ENCODE data around the gene COPG1. TPM values are rescaled to one million over a fixed set of nuclear protein-coding genes. Genes with fewer than 3 reads are reported as not detected.
A peak's percentile ranks its signal among the peaks of the same experiment; 100 is the strongest.

The COPG1 gene
- total RNA-seq, 1 donor from 2014 or later, result 65.4 TPM

DNA sequence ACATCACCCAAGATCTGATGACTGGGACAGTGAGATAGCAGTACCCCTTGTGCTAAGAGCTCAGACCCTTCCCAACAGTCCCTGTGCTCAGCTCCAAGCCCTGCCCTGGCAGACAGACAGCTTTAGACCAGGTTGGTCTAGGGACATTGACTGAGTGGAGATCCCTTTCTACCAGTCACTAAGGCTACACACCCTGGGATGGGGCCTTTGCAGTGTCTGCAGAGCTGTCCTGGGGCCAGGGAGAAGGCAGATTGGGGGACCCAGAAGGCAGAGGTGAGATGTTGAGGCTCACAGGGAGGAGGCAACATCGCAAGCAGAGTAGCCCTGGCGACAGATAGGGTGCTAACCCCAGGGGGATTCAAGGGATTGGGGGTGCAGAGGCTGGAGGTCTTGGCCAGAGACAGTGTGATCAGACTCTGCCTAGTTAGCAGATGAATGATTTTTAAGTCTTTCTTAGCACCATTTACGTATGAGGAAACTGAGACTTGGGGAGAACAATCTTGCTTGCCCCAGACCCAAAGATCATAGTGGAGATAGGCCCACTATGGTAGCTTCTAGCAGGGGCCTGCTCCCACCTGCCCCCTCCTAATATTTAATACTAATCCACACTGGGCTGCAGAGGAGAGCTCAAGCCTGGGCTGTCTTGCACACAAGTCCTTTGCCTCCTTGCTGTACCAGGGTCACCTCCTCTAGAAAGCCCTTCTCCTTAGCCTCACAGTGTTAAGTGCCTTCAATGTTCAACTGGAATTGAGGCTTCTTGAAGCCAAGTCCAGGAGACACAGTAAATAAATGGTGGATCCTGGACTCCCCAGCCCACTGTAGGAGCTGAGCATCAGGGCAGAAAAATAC lies 61.9 kb downstream of the COPG1 start:
- peaks cover 25% of the 10 kb centered on the region for H3K79me2 ChIP-seq (ENCODE audit: low read depth)
- H4K20me1 ChIP-seq (ENCODE audit: low read depth), result peaks cover 30% of the 10 kb centered on the region
- H2AFZ ChIP-seq (replicated peaks), result no peak overlapping the region
- no peaks in the 10 kb centered on the region for H3K27me3 ChIP-seq
- Mint-ChIP-seq H3K4me1 (peaks cover 20% of the 10 kb centered on the region), H3K27ac (no peak overlapping the region), H3K4me3 (no peak overlapping the region), H3K27me3 (ENCODE audit: insufficient read depth, low read depth) (peaks cover 10% of the 10 kb centered on the region), H3K36me3 (peaks cover 6% of the 10 kb centered on the region), H3K9me3 (no peaks in the 10 kb centered on the region)
- no peak overlapping the region for H3K4me2 ChIP-seq
- no peak for DNase-seq (ENCODE audit: low spot score)
- peaks cover 4% of the 10 kb centered on the region for H3K4me1 ChIP-seq
- H3K9ac ChIP-seq, result no peak overlapping the region
- H3K4me3 ChIP-seq, result no peak overlapping the region
- no peak overlapping the region for H3K27ac ChIP-seq
- H3K9me3 ChIP-seq (ENCODE audit: low read depth), result no peaks in the 10 kb centered on the region
- peaks cover 39% of the 10 kb centered on the region for H3F3A ChIP-seq (ENCODE audit: low read depth)
- TF ChIP-seq EZH2phosphoT487 (IDR thresholded peaks at IDR 0.05) (no peak), EZH2 (IDR thresholded peaks at IDR 0.05) (no peak)
- no peaks in the 10 kb centered on the region for H3K36me3 ChIP-seq

- Histone ChIP-seq H3K4me1 (peaks cover 9% of the 10 kb centered on the region), H3K79me2 (ENCODE audit: low read depth) (peaks cover 34% of the 10 kb centered on the region), H3K27me3 (no peaks in the 10 kb centered on the region), H3K9me3 (ENCODE audit: low read depth) (no peaks in the 10 kb centered on the region), H3K36me3 (no peaks in the 10 kb centered on the region), H4K20me1 (ENCODE audit: low read depth) (peaks cover 30% of the 10 kb centered on the region), H3K9ac (no peak overlapping the region), H3K4me3 (no peak overlapping the region), H3F3A (ENCODE audit: low read depth) (peaks cover 38% of the 10 kb centered on the region), H2AFZ (replicated peaks) (no peak overlapping the region), H3K4me2 (no peak overlapping the region), H3K27ac (no peak overlapping the region)
- peak overlapping the region; percentile 13 for H3K4me3 Mint-ChIP-seq
- peaks cover 17% of the 10 kb centered on the region for H3K4me1 Mint-ChIP-seq
- no peak for DNase-seq (ENCODE audit: low spot score)
- H3K9me3 Mint-ChIP-seq, result no peaks in the 10 kb centered on the region
- peaks cover 4% of the 10 kb centered on the region for H3K36me3 Mint-ChIP-seq
- peaks cover 10% of the 10 kb centered on the region for H3K27me3 Mint-ChIP-seq (ENCODE audit: insufficient read depth, low read depth)
- TF ChIP-seq, protein P1, sequence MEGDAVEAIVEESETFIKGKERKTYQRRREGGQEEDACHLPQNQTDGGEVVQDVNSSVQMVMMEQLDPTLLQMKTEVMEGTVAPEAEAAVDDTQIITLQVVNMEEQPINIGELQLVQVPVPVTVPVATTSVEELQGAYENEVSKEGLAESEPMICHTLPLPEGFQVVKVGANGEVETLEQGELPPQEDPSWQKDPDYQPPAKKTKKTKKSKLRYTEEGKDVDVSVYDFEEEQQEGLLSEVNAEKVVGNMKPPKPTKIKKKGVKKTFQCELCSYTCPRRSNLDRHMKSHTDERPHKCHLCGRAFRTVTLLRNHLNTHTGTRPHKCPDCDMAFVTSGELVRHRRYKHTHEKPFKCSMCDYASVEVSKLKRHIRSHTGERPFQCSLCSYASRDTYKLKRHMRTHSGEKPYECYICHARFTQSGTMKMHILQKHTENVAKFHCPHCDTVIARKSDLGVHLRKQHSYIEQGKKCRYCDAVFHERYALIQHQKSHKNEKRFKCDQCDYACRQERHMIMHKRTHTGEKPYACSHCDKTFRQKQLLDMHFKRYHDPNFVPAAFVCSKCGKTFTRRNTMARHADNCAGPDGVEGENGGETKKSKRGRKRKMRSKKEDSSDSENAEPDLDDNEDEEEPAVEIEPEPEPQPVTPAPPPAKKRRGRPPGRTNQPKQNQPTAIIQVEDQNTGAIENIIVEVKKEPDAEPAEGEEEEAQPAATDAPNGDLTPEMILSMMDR (IDR thresholded peaks at IDR 0.05), result no peak
- TF ChIP-seq EZH2phosphoT487 (IDR thresholded peaks at IDR 0.05) (no peak), EZH2 (IDR thresholded peaks at IDR 0.05) (no peak)
- no peak overlapping the region for H3K27ac Mint-ChIP-seq
These were observed 62.7 kb downstream of the COPG1 start for GRCh38 chr3:129312021-129312639.

DNA sequence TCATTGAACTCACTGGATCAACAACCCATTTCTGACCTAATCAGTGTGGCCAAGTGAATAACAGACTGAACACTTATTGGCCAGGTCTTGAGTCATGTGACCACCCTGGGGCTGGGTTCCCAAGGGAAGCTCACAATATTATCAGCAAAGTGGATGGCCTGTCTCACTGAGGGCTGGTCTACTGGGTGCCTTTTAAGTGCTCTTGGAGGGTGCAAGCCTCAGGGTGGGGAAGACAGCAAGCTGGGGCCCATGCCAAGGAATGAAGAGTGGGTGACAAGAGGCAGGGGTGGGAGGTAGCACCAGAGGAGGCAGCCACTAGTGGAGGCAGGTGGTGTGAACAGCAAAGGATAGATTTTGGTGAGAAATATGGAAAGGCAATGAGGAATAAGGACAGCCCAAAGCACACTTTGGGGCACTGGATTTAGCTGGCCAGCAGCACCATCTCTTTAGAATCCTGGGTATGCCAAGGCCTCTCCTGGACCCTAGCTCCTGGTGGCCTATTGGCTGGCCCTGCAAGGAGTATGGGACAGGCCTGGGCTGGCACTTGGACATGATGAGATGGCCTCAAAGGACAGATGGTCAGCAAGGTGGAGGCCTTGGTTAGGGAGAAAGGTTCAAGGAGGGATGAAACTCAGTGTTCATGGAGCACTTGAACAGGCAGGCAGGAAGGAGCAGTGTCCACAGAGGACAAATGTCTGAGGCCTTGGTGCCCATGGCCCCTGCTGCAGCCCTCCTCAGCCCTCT lies 63.4 kb downstream of the COPG1 start:
- Histone ChIP-seq H4K20me1 (ENCODE audit: low read depth) (peaks cover 30% of the 10 kb centered on the region), H3K36me3 (no peaks in the 10 kb centered on the region), H3K79me2 (ENCODE audit: low read depth) (peaks cover 41% of the 10 kb centered on the region), H3K9me3 (ENCODE audit: low read depth) (no peaks in the 10 kb centered on the region), H3F3A (ENCODE audit: low read depth) (peaks cover 38% of the 10 kb centered on the region), H3K4me1 (peaks cover 10% of the 10 kb centered on the region), H3K9ac (no peak overlapping the region), H2AFZ (replicated peaks) (no peak overlapping the region), H3K4me3 (no peak overlapping the region), H3K4me2 (peak overlapping the region; percentile 80), H3K27ac (no peak overlapping the region), H3K27me3 (no peaks in the 10 kb centered on the region)
- TF ChIP-seq, protein P1 (IDR thresholded peaks at IDR 0.05), result no peak
- TF ChIP-seq EZH2phosphoT487 (IDR thresholded peaks at IDR 0.05) (no peak), EZH2 (IDR thresholded peaks at IDR 0.05) (no peak)
- Mint-ChIP-seq H3K27me3 (ENCODE audit: insufficient read depth, low read depth) (peaks cover 8% of the 10 kb centered on the region), H3K36me3 (peaks cover 5% of the 10 kb centered on the region), H3K9me3 (no peaks in the 10 kb centered on the region), H3K4me1 (peaks cover 24% of the 10 kb centered on the region), H3K27ac (peak overlapping the region; percentile 40), H3K4me3 (peak overlapping the region; percentile 94)
- DNase-seq (ENCODE audit: low spot score), result no peak

All from neural progenitor cell (in vitro differentiated cells).